NCI-H1048 (cell line): Measurements from ENCODE around the gene ARHGEF3.

ENCODE experiments used
- DNase-seq: peaks from one replicate; lab custom pipeline; 2025; lab: John Stamatoyannopoulos, UW

The ARHGEF3 gene

GRCh38 chr3:56681984-56682461, 119.7 kb downstream of the ARHGEF3 start:
- DNase-seq, result no peak

DNA sequence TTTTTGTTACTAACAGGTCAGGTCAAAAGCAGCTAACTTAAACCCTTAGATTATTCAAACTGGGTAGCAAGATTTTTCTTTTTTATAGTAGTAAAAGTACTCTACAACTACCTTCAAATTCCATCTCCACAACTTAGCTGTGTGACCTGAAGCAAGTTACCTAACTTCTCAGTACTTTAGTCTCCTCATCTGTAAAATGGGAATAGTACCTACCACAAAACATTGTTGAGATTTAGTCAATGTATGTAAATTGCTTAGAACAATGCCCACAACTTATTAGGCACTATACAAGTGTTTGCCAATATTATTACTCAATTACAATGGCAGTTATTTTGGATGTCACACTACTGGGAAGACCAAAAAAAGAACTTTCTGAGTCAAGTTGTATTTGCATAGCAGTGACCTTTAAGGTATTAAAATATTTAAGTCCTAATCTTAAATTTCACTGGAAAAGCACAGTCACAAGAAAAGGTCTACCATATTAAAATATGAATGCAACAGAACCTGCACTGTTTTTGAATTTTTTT, 121.6 kb downstream of the ARHGEF3 start:
- DNase-seq, result no peak
